ENCODE measurements around the gene EDAR. TPM values are rescaled to one million over a fixed set of nuclear protein-coding genes. Genes with fewer than 3 reads are reported as not detected.

The EDAR gene
- total RNA-seq, 1 donor from 2014 or later, result not detected

- no peak for DNase-seq (ENCODE audit: low read depth in 2 of 2)
Measured at GRCh38 chr2:108941161-108941665, 47.8 kb downstream of the EDAR start.

- no peak for DNase-seq (ENCODE audit: low read depth in 2 of 2)
Measured at GRCh38 chr2:108940156-108940555, 48.9 kb downstream of the EDAR start.

GRCh38 chr2:108938077-108938710, 50.8 kb downstream of the EDAR start:
- no peak for DNase-seq (ENCODE audit: low read depth in 2 of 2)

GRCh38 chr2:108937367-108938017, 51.5 kb downstream of the EDAR start:
- no peak for DNase-seq (ENCODE audit: low read depth in 2 of 2)

GRCh38 chr2:108936866-108937265, 52.2 kb downstream of the EDAR start:
- no peak for DNase-seq (ENCODE audit: low read depth in 2 of 2)

GRCh38 chr2:108936076-108936864, 52.8 kb downstream of the EDAR start:
- DNase-seq (ENCODE audit: low read depth in 2 of 2), result no peak

- DNase-seq (ENCODE audit: low read depth in 2 of 2), result no peak
Measured at GRCh38 chr2:108935271-108935741, 53.7 kb downstream of the EDAR start.

GRCh38 chr2:108934583-108935245, 54.3 kb downstream of the EDAR start:
- DNase-seq (ENCODE audit: low read depth in 2 of 2), result no peak

- DNase-seq (ENCODE audit: low read depth in 2 of 2), result no peak
Measured at GRCh38 chr2:108934151-108934550, 54.9 kb downstream of the EDAR start.

- no peak for DNase-seq (ENCODE audit: low read depth in 2 of 2)
Measured at GRCh38 chr2:108933691-108934117, 55.3 kb downstream of the EDAR start.

GRCh38 chr2:108932736-108933332, 56.2 kb downstream of the EDAR start:
- DNase-seq (ENCODE audit: low read depth in 2 of 2), result no peak

- DNase-seq (ENCODE audit: low read depth in 2 of 2), result no peak
Measured at GRCh38 chr2:108931372-108931771, 57.6 kb downstream of the EDAR start.

GRCh38 chr2:108929807-108930425, 59.1 kb downstream of the EDAR start:
- no peak for DNase-seq (ENCODE audit: low read depth in 2 of 2)

GRCh38 chr2:108928660-108929377, 60.2 kb downstream of the EDAR start:
- DNase-seq (ENCODE audit: low read depth in 2 of 2), result no peak

GRCh38 chr2:108927936-108928659, 60.9 kb downstream of the EDAR start:
- peak; percentile 70 to 81 for DNase-seq (ENCODE audit: low read depth in 2 of 2)

- DNase-seq (ENCODE audit: low read depth in 2 of 2), result no peak
Measured at GRCh38 chr2:108927405-108927804, 61.6 kb downstream of the EDAR start.

GRCh38 chr2:108926561-108927380, 62.2 kb downstream of the EDAR start:
- DNase-seq (ENCODE audit: low read depth in 2 of 2), result no peak

GRCh38 chr2:108925735-108926134, 63.3 kb downstream of the EDAR start:
- DNase-seq (ENCODE audit: low read depth in 2 of 2), result no peak

- no peak for DNase-seq (ENCODE audit: low read depth in 2 of 2)
Measured at GRCh38 chr2:108925286-108925685, 63.7 kb downstream of the EDAR start.
